Measurements from ENCODE around the gene CENPC.

DNA sequence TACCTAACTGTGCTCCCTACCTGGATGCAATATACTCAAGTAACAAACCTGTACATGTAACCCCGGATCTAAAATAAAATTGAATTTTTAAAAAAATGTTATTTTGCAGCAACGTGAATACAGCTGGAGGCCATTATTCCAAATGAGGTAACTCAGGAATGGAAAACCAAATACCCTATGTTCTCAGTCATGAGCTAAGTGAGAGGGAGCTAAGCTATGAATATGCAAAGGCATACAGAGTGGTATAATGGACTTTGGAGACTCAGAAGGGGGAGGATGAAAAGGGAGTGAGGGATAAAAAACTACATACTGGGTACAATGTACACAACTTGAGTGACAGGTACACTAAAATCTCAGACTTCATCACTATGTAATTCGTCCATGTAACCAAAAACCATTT lies 78.6 kb downstream of the CENPC start:
- TF ChIP-seq CTCF (IDR thresholded peaks at IDR 0.05) = no peak
- TF ChIP-seq ZFX (IDR thresholded peaks at IDR 0.05; ENCODE audit: borderline replicate concordance) = no peak

All from 22Rv1 (cell line).